ENCODE measurements around the gene TPRKB.
A peak's percentile ranks its signal among the peaks of the same experiment; 100 is the strongest.
"Not testable (repeated sequence)": the region's sequence is repeated elsewhere in the genome, so short reads cannot be mapped to it uniquely, and the experiment has no call there.

Gene TPRKB

GRCh38 chr2:73701448-73701765, 35.7 kb downstream of the TPRKB start:
- not testable (repeated sequence) for H3K27ac Mint-ChIP-seq; H3K4me3 Mint-ChIP-seq; H3K9me3 Mint-ChIP-seq; DNase-seq (ENCODE audit: low spot score); H3K4me1 Mint-ChIP-seq (ENCODE audit: low read depth); H3K36me3 Mint-ChIP-seq (ENCODE audit: low read depth); H3K27me3 Mint-ChIP-seq (ENCODE audit: low read depth)

- Mint-ChIP-seq H3K27me3 (ENCODE audit: low read depth) (peaks cover 4% of the 10 kb centered on the region), H3K27ac (no peak overlapping the region)
These were observed 36.3 kb downstream of the TPRKB start for GRCh38 chr2:73700661-73701447.

GRCh38 chr2:73700131-73700611, 37.0 kb downstream of the TPRKB start:
- DNase-seq (ENCODE audit: low spot score), result no peak
- Mint-ChIP-seq H3K4me3 (no peak overlapping the region), H3K27me3 (ENCODE audit: low read depth) (peaks cover 4% of the 10 kb centered on the region), H3K27ac (no peak overlapping the region), H3K36me3 (ENCODE audit: low read depth) (no peaks in the 10 kb centered on the region), H3K9me3 (no peaks in the 10 kb centered on the region), H3K4me1 (ENCODE audit: low read depth) (no peaks in the 10 kb centered on the region)

More at GRCh38 chr2:73700661-73701447, 36.3 kb downstream of the TPRKB start:
- H3K4me3 Mint-ChIP-seq, result no peak overlapping the region
- H3K4me1 Mint-ChIP-seq (ENCODE audit: low read depth), result no peaks in the 10 kb centered on the region
- no peak for DNase-seq (ENCODE audit: low spot score)
- no peaks in the 10 kb centered on the region for H3K36me3 Mint-ChIP-seq (ENCODE audit: low read depth)
- no peaks in the 10 kb centered on the region for H3K9me3 Mint-ChIP-seq

DNA sequence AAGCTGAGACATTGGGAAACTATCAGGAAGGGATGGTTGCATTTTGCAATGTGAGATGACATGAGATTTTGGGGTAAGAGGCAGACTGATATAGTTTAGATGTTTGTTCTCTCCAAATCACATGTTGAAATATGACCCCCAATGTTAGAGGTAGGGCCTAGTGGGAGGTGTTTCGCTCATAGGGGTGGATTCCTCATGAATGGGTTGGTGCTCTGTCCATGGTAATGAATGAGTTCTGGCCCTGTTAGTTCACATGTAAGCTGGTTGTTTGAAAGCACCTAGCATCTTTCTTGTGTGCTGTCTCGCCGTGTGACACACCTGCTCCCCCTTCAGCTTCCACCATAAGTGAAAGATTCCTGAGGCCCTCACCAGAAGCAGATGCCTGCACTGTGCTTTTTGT, 37.7 kb downstream of the TPRKB start:
- Mint-ChIP-seq H3K36me3 (ENCODE audit: low read depth) (no peaks in the 10 kb centered on the region), H3K27me3 (ENCODE audit: low read depth) (peaks cover 4% of the 10 kb centered on the region), H3K9me3 (no peaks in the 10 kb centered on the region), H3K4me1 (ENCODE audit: low read depth) (no peaks in the 10 kb centered on the region), H3K27ac (no peak overlapping the region), H3K4me3 (no peak overlapping the region)
- DNase-seq (ENCODE audit: low spot score), result no peak

DNA sequence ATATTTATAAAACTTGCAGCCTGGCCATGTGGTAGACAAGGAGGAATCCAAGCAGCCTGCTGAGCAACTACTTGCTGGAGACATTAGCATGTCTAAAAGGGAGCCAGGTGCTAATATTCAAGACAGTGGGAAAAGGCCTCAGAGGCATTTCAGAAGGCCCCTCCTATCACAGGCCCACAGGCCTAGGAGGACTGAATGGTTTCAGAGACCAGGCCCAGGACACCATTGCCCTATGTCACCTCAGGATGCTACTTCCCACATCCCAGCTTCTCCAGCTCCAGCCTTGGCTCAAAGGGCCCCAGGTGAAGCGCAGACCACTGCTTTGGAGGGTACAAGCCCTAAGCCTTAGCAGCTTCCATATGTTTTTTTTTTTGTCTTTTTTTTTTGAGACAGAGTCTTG, 39.0 kb downstream of the TPRKB start:
- Mint-ChIP-seq H3K9me3 (no peaks in the 10 kb centered on the region), H3K27ac (no peak overlapping the region), H3K4me1 (ENCODE audit: low read depth) (no peaks in the 10 kb centered on the region), H3K4me3 (no peak overlapping the region), H3K27me3 (ENCODE audit: low read depth) (peaks cover 2% of the 10 kb centered on the region), H3K36me3 (ENCODE audit: low read depth) (no peaks in the 10 kb centered on the region)
- DNase-seq (ENCODE audit: low spot score), result no peak

- no peaks in the 10 kb centered on the region for H3K9me3 Mint-ChIP-seq
- H3K4me1 Mint-ChIP-seq (ENCODE audit: low read depth), result no peaks in the 10 kb centered on the region
- H3K27ac Mint-ChIP-seq, result no peak overlapping the region
- no peak for DNase-seq (ENCODE audit: low spot score)
- H3K4me3 Mint-ChIP-seq, result no peak overlapping the region
- H3K27me3 Mint-ChIP-seq (ENCODE audit: low read depth), result no peaks in the 10 kb centered on the region
- no peaks in the 10 kb centered on the region for H3K36me3 Mint-ChIP-seq (ENCODE audit: low read depth)
These were observed 39.5 kb downstream of the TPRKB start for GRCh38 chr2:73697606-73698005.

DNA sequence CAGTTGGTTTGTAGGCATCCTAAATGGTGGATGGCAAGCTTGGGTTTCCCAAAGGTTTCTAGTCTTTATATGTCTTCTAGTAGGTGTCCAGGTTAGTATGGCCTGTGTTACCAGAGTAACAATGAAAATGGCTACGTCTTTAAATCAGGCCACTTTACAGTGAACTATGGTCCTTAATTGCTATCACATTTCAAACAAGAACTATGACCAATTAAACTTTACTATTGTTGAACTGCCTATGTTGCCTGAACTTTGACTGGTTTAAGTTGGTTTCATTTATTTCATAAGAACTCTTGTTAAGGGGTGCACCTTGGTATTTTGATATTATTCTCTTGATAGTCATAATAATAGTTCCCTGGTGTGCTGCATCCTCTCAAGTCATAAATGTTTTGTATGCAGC, 40.2 kb downstream of the TPRKB start:
- not testable (repeated sequence) for H3K36me3 Mint-ChIP-seq (ENCODE audit: low read depth); H3K4me1 Mint-ChIP-seq (ENCODE audit: low read depth); DNase-seq (ENCODE audit: low spot score); H3K27ac Mint-ChIP-seq; H3K9me3 Mint-ChIP-seq; H3K4me3 Mint-ChIP-seq; H3K27me3 Mint-ChIP-seq (ENCODE audit: low read depth)

DNA sequence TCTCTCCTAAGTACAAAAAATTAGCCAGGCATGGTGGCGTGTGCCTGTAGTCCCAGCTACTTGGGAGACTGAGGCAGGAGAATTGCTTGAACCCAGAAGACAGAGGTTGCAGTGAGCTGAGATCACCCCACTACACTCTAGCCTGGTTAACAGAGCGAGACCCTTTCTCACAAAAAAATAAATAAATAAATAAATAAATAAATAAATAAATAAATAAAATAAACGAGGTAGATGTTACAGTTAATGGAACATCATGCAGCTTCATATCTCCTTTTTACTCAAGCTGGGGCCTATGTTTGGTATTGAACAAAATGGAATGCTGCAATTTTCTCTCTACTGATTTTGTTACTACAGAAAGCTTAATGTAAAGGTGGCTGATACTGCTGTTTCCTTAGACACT, 40.6 kb downstream of the TPRKB start:
- not testable (repeated sequence) for H3K36me3 Mint-ChIP-seq (ENCODE audit: low read depth); H3K27ac Mint-ChIP-seq; H3K27me3 Mint-ChIP-seq (ENCODE audit: low read depth); H3K4me3 Mint-ChIP-seq; H3K9me3 Mint-ChIP-seq; H3K4me1 Mint-ChIP-seq (ENCODE audit: low read depth); DNase-seq (ENCODE audit: low spot score)

DNA sequence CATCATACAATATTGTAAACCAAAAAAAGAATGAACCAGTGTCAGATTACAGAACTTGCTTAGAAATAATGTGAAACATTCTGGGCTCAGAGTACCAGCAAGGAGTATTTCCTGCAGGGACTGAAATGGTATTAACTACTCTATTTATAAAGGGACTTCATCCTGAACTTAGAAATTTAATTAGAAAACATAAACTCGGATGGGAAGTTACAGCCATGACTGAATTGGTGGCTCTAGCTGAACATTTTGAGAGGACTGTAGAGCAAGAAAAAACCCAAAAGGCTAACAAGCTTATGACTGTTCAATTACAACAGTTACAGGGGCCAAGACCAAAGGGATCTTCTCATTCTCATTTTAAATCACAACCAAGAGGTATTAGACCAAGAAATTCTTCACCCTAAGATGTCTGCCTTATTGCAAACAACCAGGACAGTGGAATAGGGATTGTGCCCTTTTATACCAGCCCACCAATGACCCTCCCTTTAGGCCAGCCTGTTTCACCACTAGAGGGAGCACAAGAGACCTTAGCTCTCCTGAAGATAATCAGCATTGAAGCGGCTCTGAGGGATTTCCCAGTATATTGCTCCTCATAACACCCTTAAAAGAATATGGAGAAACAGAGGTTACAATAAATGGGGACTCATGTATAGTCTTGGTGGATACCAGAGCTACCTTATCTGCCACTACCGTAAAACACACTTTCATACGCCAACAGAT, 46.6 kb downstream of the TPRKB start:
- H3K4me3 Mint-ChIP-seq; H3K27me3 Mint-ChIP-seq (ENCODE audit: low read depth); H3K9me3 Mint-ChIP-seq; H3K36me3 Mint-ChIP-seq (ENCODE audit: low read depth); H3K4me1 Mint-ChIP-seq (ENCODE audit: low read depth); H3K27ac Mint-ChIP-seq: not testable (repeated sequence)
- DNase-seq (ENCODE audit: low spot score), result peak; percentile 9

DNA sequence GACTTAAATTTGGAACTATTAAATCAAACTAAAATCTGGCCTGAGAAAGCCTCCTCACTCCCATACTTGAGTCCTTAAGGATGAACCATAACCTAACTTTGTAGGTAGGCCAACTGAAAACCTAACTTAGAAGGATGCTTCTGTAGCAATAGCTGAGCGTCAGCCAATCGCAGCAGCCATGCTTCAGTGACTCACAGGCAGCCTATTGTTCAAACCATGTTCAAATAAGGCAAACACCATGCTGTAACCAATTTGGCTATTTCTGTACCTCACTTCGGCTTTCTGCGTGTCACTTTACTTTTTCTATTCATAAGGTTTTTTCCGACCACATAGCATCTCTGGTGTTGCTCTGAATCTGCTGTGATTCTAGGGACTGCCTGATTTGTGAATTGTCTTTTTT, 48.7 kb downstream of the TPRKB start:
- H3K36me3 Mint-ChIP-seq (ENCODE audit: low read depth); DNase-seq (ENCODE audit: low spot score); H3K4me3 Mint-ChIP-seq; H3K4me1 Mint-ChIP-seq (ENCODE audit: low read depth); H3K27ac Mint-ChIP-seq; H3K9me3 Mint-ChIP-seq; H3K27me3 Mint-ChIP-seq (ENCODE audit: low read depth): not testable (repeated sequence)

GRCh38 chr2:73685764-73686438, 51.2 kb downstream of the TPRKB start:
- H3K4me1 Mint-ChIP-seq (ENCODE audit: low read depth), result no peaks in the 10 kb centered on the region
- peaks cover 2% of the 10 kb centered on the region for H3K27me3 Mint-ChIP-seq (ENCODE audit: low read depth)
- DNase-seq (ENCODE audit: low spot score), result no peak
- no peak overlapping the region for H3K27ac Mint-ChIP-seq
- H3K36me3 Mint-ChIP-seq (ENCODE audit: low read depth), result no peaks in the 10 kb centered on the region
- no peaks in the 10 kb centered on the region for H3K9me3 Mint-ChIP-seq
- no peak overlapping the region for H3K4me3 Mint-ChIP-seq

- not testable (repeated sequence) for H3K36me3 Mint-ChIP-seq (ENCODE audit: low read depth); H3K27ac Mint-ChIP-seq; H3K27me3 Mint-ChIP-seq (ENCODE audit: low read depth); DNase-seq (ENCODE audit: low spot score); H3K4me1 Mint-ChIP-seq (ENCODE audit: low read depth); H3K9me3 Mint-ChIP-seq; H3K4me3 Mint-ChIP-seq
These were observed 52.2 kb downstream of the TPRKB start for GRCh38 chr2:73684905-73685304.

DNA sequence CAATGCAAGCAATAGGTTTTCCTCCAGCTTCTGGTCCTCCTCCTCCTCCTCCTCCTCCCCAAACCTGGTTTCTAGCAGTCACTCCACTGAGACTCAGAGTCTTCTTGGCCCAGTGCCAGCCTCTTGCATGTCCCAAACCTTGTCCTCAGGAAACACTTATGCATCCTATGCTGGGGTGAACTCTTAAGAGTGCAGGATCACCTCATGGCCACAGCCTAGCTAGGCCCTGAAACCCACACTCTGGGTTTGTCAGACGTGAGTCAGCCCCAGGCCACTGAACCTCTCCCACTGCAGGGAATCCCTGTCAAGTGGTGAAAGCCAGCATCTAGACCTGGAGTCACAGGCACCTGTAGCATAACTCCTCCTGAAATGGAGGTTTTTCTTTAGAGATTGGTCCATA, 52.8 kb downstream of the TPRKB start:
- not testable (repeated sequence) for H3K4me1 Mint-ChIP-seq (ENCODE audit: low read depth); DNase-seq (ENCODE audit: low spot score); H3K9me3 Mint-ChIP-seq; H3K4me3 Mint-ChIP-seq; H3K36me3 Mint-ChIP-seq (ENCODE audit: low read depth); H3K27me3 Mint-ChIP-seq (ENCODE audit: low read depth); H3K27ac Mint-ChIP-seq

DNA sequence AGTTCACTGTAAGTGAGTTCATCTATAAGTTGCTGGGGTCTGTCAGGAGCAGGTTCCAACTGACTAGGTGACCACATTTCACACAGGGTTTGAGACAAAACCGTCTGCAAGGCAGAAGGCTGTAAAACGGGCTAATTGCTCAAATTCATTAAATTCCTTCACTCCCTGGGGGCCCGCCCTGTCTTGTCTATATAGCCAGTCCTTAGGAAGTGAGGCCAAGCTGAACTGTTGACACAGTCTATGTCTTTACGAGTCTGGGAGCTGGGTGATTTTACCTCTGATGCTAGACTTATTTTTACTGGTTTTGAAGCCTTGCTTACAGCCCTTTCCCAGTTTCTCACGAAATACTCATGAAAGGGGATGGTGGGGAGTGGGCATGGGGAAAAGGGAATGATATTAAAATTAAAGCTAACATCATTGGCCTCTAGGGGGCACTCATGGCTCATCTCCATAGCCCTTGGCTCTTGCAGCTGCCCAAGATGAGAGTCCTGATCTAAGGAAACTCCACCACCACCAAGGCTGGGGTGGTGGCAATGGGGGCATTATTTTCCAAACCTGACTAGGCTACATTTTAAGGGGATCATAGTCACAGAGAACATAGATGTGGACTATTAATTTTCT, 57.1 kb downstream of the TPRKB start:
- H3K4me3 Mint-ChIP-seq; H3K4me1 Mint-ChIP-seq (ENCODE audit: low read depth); H3K27me3 Mint-ChIP-seq (ENCODE audit: low read depth); H3K9me3 Mint-ChIP-seq; DNase-seq (ENCODE audit: low spot score); H3K27ac Mint-ChIP-seq; H3K36me3 Mint-ChIP-seq (ENCODE audit: low read depth): not testable (repeated sequence)
